ENCODE results near the gene CSTF1. TPM values are rescaled to one million over a fixed set of nuclear protein-coding genes. Genes with fewer than 3 reads are reported as not detected.

The CSTF1 gene
- total and polyA plus RNA-seq, 2 of the 8 experiments (the other 6 are each of a cell fraction or from before 2014, with no cell fraction given), result 59.4 to 83.5 TPM

DNA sequence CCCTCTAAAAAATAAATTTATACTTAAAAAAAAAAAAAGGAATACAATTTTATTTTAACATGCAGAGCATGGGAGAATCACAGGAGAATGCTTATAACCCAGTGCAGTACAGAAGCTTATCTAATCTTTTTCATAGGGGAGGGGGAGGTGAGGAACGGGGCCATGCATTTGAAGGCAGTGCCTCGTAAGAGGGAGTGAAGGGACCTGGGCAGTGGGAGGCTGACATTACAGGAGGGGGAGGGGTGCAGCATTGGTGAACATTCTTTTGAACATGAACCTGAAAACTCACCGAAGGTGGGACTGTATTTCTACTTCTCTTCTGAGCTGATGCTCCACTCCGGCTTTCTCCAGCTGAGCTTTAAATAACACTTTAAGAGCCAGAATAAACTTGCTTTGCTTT is 9.7 kb upstream of the CSTF1 start:
- H3K36me3 ChIP-seq (ENCODE audit: control insufficient read depth in 2 of 4, insufficient read depth in 4 of 4, low read length in 3 of 4), result peaks cover 22 to 73% (median 66%) of the 10 kb centered on the region in 4 experiments
- H4K20me1 ChIP-seq (replicated peaks in 1 of 2; ENCODE audit: control insufficient read depth in 1 of 2, insufficient read depth in 2 of 2, low read length in 2 of 2), result peaks cover 4 to 14% of the 10 kb centered on the region in 2 experiments
- no peak overlapping the region for H2AFZ ChIP-seq (ENCODE audit: low read length)
- H3K4ac ChIP-seq (replicated peaks; ENCODE audit: insufficient read length, low read depth, low read length), result no peak overlapping the region
- no peak overlapping the region for H4K5ac ChIP-seq (ENCODE audit: insufficient read length, low read depth, low read length)
- no peaks in the 10 kb centered on the region for H3K23me2 ChIP-seq (ENCODE audit: low read depth, low read length)
- H2AK5ac ChIP-seq (ENCODE audit: low read depth, low read length), result no peak overlapping the region
- H3K4me3 ChIP-seq (ENCODE audit: extremely low read depth in 1 of 4, insufficient read depth in 2 of 4, low read depth in 3 of 4, low read length in 4 of 4), result no peak overlapping the region
- H3K23ac ChIP-seq (ENCODE audit: insufficient read length), result no peak overlapping the region
- no peak overlapping the region for H2BK120ac ChIP-seq (replicated peaks; ENCODE audit: low read depth, low read length)
- no peak overlapping the region for H3K27ac ChIP-seq (ENCODE audit: low read depth, low read length)
- no peak overlapping the region for H3K4me2 ChIP-seq (ENCODE audit: insufficient read depth in 1 of 2, low read depth in 2 of 2, low read length in 2 of 2)
- no peak overlapping the region for H3K56ac ChIP-seq (replicated peaks; ENCODE audit: insufficient read length, low read depth, low read length)
- no peak for FAIRE-seq
- DNase-seq (ENCODE audit: low read depth in 1 of 2, low spot score in 2 of 2), result no peak
- H4K91ac ChIP-seq (replicated peaks; ENCODE audit: insufficient read length, low read length), result no peak overlapping the region
- WGBS, 2 experiments (ENCODE audit: extremely low coverage in 1 of 2, insufficient coverage in 1 of 2, insufficient read length in 1 of 2, insufficient replicate concordance in 2 of 2, low coverage in 1 of 2, low lambda C conversion rate in 2 of 2, missing lambda C conversion rate in 1 of 2), result 82% methylated on average over 4 of the region's 4 CpGs; no CpG with 5 or more reads in 1 of the 2 experiments
- no peak overlapping the region for H2BK5ac ChIP-seq (ENCODE audit: low read depth, low read length)
- no peak overlapping the region for H3K14ac ChIP-seq (ENCODE audit: insufficient read length)
- H3K27me3 ChIP-seq (replicated peaks in 1 of 4; ENCODE audit: control insufficient read depth in 3 of 4, extremely low read depth in 1 of 4, insufficient read depth in 3 of 4, low read length in 3 of 4), result no peaks in the 10 kb centered on the region
- H3K4me1 ChIP-seq (replicated peaks in 1 of 4; ENCODE audit: control insufficient read depth in 3 of 4, insufficient read depth in 4 of 4, low read length in 3 of 4), result no peaks in the 10 kb centered on the region; a peak in 1 of 7 replicates
- no peak overlapping the region for H2BK15ac ChIP-seq (ENCODE audit: low read length)
- peaks cover 5% of the 10 kb centered on the region; the same call in 1 of the 2 replicates for H3K79me1 ChIP-seq (ENCODE audit: low read depth, low read length)
- H3K9me3 ChIP-seq (ENCODE audit: insufficient read depth in 2 of 2, low read depth in 1 of 2, low read length in 1 of 2), result no peaks in the 10 kb centered on the region
- H3K9ac ChIP-seq (replicated peaks in 1 of 4; ENCODE audit: extremely low read depth in 1 of 4, low read depth in 3 of 4, low read length in 3 of 4), result no peak overlapping the region
- H2BK12ac ChIP-seq (ENCODE audit: low read depth, low read length), result no peak overlapping the region
- no peak overlapping the region for H2BK20ac ChIP-seq (ENCODE audit: low read length)
- CTCF ChIA-PET (ENCODE audit: partially characterized antibody), result interaction anchor here (0.6 to 1.4 kb wide), 3 partner anchors 9 to 64 kb away, joined by 3 to 4 read pairs (median 4); partner anchors contain the start of genes AURKA and CSTF1
- no peak overlapping the region for H4K8ac ChIP-seq (ENCODE audit: extremely low read depth, insufficient read depth, low read length)
- H3K18ac ChIP-seq (ENCODE audit: extremely low read depth, low read length), result no peak overlapping the region
- POLR2A ChIA-PET (ENCODE audit: partially characterized antibody), result interaction anchor here (1.6 to 2.6 kb wide), 4 partner anchors 8 to 10 kb away, joined by 4 to 8 read pairs (median 6); partner anchors contain the start of genes AURKA and CSTF1
- peaks cover 0 to 66% of the 10 kb centered on the region in 2 experiments; a peak in 2 of 4 replicates for H3K79me2 ChIP-seq (ENCODE audit: control insufficient read depth in 1 of 2, insufficient read depth in 2 of 2, low read length in 2 of 2)
